ENCODE measurements around the gene CFAP90.

DNA sequence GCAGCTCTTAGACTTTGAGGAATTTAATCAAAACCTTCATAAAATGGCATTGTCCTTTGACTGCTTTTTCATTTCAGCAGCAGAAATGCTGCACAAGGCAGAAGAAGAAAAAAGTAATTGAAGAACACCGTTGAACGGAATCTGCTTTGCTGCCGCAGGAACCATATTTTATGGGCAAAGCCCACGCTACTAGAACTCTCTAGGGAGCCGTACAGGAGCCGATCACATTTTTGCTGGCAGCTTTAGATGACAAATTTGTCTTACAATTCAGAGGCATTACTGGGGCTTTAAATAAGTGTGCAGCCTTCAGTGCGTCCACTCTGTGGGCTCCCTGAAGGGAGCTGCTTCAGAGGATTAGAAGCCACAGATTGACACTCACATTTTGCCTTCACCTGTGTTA is 5.4 kb downstream of the CFAP90 start:
- TF ChIP-seq, protein P1, sequence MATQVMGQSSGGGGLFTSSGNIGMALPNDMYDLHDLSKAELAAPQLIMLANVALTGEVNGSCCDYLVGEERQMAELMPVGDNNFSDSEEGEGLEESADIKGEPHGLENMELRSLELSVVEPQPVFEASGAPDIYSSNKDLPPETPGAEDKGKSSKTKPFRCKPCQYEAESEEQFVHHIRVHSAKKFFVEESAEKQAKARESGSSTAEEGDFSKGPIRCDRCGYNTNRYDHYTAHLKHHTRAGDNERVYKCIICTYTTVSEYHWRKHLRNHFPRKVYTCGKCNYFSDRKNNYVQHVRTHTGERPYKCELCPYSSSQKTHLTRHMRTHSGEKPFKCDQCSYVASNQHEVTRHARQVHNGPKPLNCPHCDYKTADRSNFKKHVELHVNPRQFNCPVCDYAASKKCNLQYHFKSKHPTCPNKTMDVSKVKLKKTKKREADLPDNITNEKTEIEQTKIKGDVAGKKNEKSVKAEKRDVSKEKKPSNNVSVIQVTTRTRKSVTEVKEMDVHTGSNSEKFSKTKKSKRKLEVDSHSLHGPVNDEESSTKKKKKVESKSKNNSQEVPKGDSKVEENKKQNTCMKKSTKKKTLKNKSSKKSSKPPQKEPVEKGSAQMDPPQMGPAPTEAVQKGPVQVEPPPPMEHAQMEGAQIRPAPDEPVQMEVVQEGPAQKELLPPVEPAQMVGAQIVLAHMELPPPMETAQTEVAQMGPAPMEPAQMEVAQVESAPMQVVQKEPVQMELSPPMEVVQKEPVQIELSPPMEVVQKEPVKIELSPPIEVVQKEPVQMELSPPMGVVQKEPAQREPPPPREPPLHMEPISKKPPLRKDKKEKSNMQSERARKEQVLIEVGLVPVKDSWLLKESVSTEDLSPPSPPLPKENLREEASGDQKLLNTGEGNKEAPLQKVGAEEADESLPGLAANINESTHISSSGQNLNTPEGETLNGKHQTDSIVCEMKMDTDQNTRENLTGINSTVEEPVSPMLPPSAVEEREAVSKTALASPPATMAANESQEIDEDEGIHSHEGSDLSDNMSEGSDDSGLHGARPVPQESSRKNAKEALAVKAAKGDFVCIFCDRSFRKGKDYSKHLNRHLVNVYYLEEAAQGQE (IDR thresholded peaks at IDR 0.05; ENCODE audit: insufficient read depth in 1 of 2, low read depth in 2 of 2, low read length in 2 of 2): no peak
- no peak for TF ChIP-seq POLR2AphosphoS5 (IDR thresholded peaks at IDR 0.05; ENCODE audit: low read depth, low read length)

Measured in PFSK-1 (cell line).